ENCODE measurements around the gene TBRG1. TPM values are rescaled to one million over a fixed set of nuclear protein-coding genes. Genes with fewer than 3 reads are reported as not detected.

Gene TBRG1
- total and polyA plus RNA-seq, 2 experiments from 2014 or later: 27.6 to 43.1 TPM

- H3K79me2 ChIP-seq (ENCODE audit: insufficient read depth): peaks cover 7% of the 10 kb centered on the region
- no peak overlapping the region for H3K4me3 ChIP-seq
- H3K9me3 ChIP-seq (ENCODE audit: low read depth): no peaks in the 10 kb centered on the region
- H3K4me1 ChIP-seq (ENCODE audit: insufficient read depth): 0 out of 2 replicates have a peak, but pooled peaks cover 3% of the 10 kb centered on the region
- in situ Hi-C loops (cut with MboI): no loop called here
- no peak overlapping the region for H3K27ac ChIP-seq
- H3K4me2 ChIP-seq (ENCODE audit: unreplicated experiment): no peak overlapping the region
- no peak overlapping the region for H2AFZ ChIP-seq
- no peak for DNase-seq
- H3F3A ChIP-seq (ENCODE audit: insufficient read depth): peaks cover 19% of the 10 kb centered on the region
- no peak for TF ChIP-seq EZH2phosphoT487 (IDR thresholded peaks at IDR 0.05; ENCODE audit: insufficient read depth, low read depth)
- TF ChIP-seq EZH2 (IDR thresholded peaks at IDR 0.05; ENCODE audit: insufficient read depth, poor library complexity, severe bottlenecking): no peak
- no peak overlapping the region for H3K9ac ChIP-seq
- 37 to 47% methylated on average over 5 of the region's 5 CpGs for WGBS, 2 experiments (ENCODE audit: low coverage in 1 of 2, low lambda C conversion rate in 2 of 2, missing lambda C conversion rate in 2 of 2)
- peaks cover 10% of the 10 kb centered on the region; the same call in 1 of the 2 replicates for H3K27me3 ChIP-seq (replicated peaks; ENCODE audit: insufficient read depth)
- H4K20me1 ChIP-seq (ENCODE audit: insufficient read depth): no peaks in the 10 kb centered on the region
- no peaks in the 10 kb centered on the region for H3K36me3 ChIP-seq (ENCODE audit: low read depth)
- H3K9me2 ChIP-seq (ENCODE audit: insufficient read depth): no peaks in the 10 kb centered on the region
Measured at GRCh38 chr11:124618863-124619262, 3.8 kb upstream of the TBRG1 start.

- peaks cover 13% of the 10 kb centered on the region for H3K4me1 ChIP-seq (ENCODE audit: insufficient read depth)
- no peaks in the 10 kb centered on the region for H3K9me3 ChIP-seq (ENCODE audit: low read depth)
- WGBS, 2 experiments (ENCODE audit: low coverage in 1 of 2, low lambda C conversion rate in 2 of 2, missing lambda C conversion rate in 2 of 2): 29 to 34% methylated on average over 4 of the region's 4 CpGs
- peak overlapping the region; percentile 98 for H3K27ac ChIP-seq
- H3K9ac ChIP-seq: peak overlapping the region; percentile 98
- peak; percentile 55 for DNase-seq
- peak overlapping the region; percentile 96 for H3K4me3 ChIP-seq
- H3K27me3 ChIP-seq (replicated peaks; ENCODE audit: insufficient read depth): no peaks in the 10 kb centered on the region
- H2AFZ ChIP-seq: peak overlapping the region; percentile 97
- no peak for TF ChIP-seq EZH2 (IDR thresholded peaks at IDR 0.05; ENCODE audit: insufficient read depth, poor library complexity, severe bottlenecking)
- peaks cover 26% of the 10 kb centered on the region for H3K36me3 ChIP-seq (ENCODE audit: low read depth)
- peaks cover 49% of the 10 kb centered on the region for H3K79me2 ChIP-seq (ENCODE audit: insufficient read depth)
- no peaks in the 10 kb centered on the region for H3K9me2 ChIP-seq (ENCODE audit: insufficient read depth)
- in situ Hi-C loops (cut with MboI): no loop called here
- no peaks in the 10 kb centered on the region for H4K20me1 ChIP-seq (ENCODE audit: insufficient read depth)
- H3F3A ChIP-seq (ENCODE audit: insufficient read depth): peaks cover 22% of the 10 kb centered on the region
- H3K4me2 ChIP-seq (ENCODE audit: unreplicated experiment): peak overlapping the region; percentile 99
Measured at GRCh38 chr11:124623861-124624525, 1.3 kb downstream of the TBRG1 start.

- H3K4me2 ChIP-seq (ENCODE audit: unreplicated experiment): no peak overlapping the region
- in situ Hi-C loops (cut with MboI): no loop called here
- H3K9ac ChIP-seq: no peak overlapping the region
- peaks cover 13% of the 10 kb centered on the region for H3K4me1 ChIP-seq (ENCODE audit: insufficient read depth)
- H4K20me1 ChIP-seq (ENCODE audit: insufficient read depth): no peaks in the 10 kb centered on the region
- no peaks in the 10 kb centered on the region for H3K9me3 ChIP-seq (ENCODE audit: low read depth)
- H3F3A ChIP-seq (ENCODE audit: insufficient read depth): peaks cover 22% of the 10 kb centered on the region
- peaks cover 43% of the 10 kb centered on the region for H3K36me3 ChIP-seq (ENCODE audit: low read depth)
- no peaks in the 10 kb centered on the region for H3K27me3 ChIP-seq (replicated peaks; ENCODE audit: insufficient read depth)
- WGBS, 2 experiments (ENCODE audit: low coverage in 1 of 2, low lambda C conversion rate in 2 of 2, missing lambda C conversion rate in 2 of 2): 96% methylated on average over 3 of the region's 3 CpGs
- no peak for TF ChIP-seq EZH2phosphoT487 (IDR thresholded peaks at IDR 0.05; ENCODE audit: insufficient read depth, low read depth)
- TF ChIP-seq EZH2 (IDR thresholded peaks at IDR 0.05; ENCODE audit: insufficient read depth, poor library complexity, severe bottlenecking): no peak
- no peak for DNase-seq
- no peaks in the 10 kb centered on the region for H3K9me2 ChIP-seq (ENCODE audit: insufficient read depth)
- no peak overlapping the region for H2AFZ ChIP-seq
- no peak overlapping the region for H3K27ac ChIP-seq
- H3K79me2 ChIP-seq (ENCODE audit: insufficient read depth): peaks cover 49% of the 10 kb centered on the region
- H3K4me3 ChIP-seq: no peak overlapping the region
Measured at GRCh38 chr11:124625504-124626168, 3.0 kb downstream of the TBRG1 start.

- H2AFZ ChIP-seq: no peak overlapping the region
- TF ChIP-seq EZH2 (IDR thresholded peaks at IDR 0.05; ENCODE audit: insufficient read depth, poor library complexity, severe bottlenecking) (no peak), EZH2phosphoT487 (IDR thresholded peaks at IDR 0.05; ENCODE audit: insufficient read depth, low read depth) (no peak)
- peaks cover 60% of the 10 kb centered on the region for H3K36me3 ChIP-seq (ENCODE audit: low read depth)
- H3K79me2 ChIP-seq (ENCODE audit: insufficient read depth): peaks cover 49% of the 10 kb centered on the region
- H3F3A ChIP-seq (ENCODE audit: insufficient read depth): peaks cover 13% of the 10 kb centered on the region
- no peak overlapping the region for H3K27ac ChIP-seq
- 97% methylated on average over 5 of the region's 5 CpGs for WGBS, 2 experiments (ENCODE audit: low coverage in 1 of 2, low lambda C conversion rate in 2 of 2, missing lambda C conversion rate in 2 of 2)
- H3K9me2 ChIP-seq (ENCODE audit: insufficient read depth): no peaks in the 10 kb centered on the region
- peaks cover 13% of the 10 kb centered on the region for H3K4me1 ChIP-seq (ENCODE audit: insufficient read depth)
- H3K4me2 ChIP-seq (ENCODE audit: unreplicated experiment): no peak overlapping the region
- H3K9ac ChIP-seq: no peak overlapping the region
- in situ Hi-C loops (cut with MboI): no loop called here
- no peaks in the 10 kb centered on the region for H3K27me3 ChIP-seq (replicated peaks; ENCODE audit: insufficient read depth)
- no peak overlapping the region for H3K4me3 ChIP-seq
- no peak for DNase-seq
- H3K9me3 ChIP-seq (ENCODE audit: low read depth): no peaks in the 10 kb centered on the region
- no peaks in the 10 kb centered on the region for H4K20me1 ChIP-seq (ENCODE audit: insufficient read depth)
Measured at GRCh38 chr11:124627546-124627945, 4.9 kb downstream of the TBRG1 start.
